ENCODE measurements around the gene RNF220.

DNA sequence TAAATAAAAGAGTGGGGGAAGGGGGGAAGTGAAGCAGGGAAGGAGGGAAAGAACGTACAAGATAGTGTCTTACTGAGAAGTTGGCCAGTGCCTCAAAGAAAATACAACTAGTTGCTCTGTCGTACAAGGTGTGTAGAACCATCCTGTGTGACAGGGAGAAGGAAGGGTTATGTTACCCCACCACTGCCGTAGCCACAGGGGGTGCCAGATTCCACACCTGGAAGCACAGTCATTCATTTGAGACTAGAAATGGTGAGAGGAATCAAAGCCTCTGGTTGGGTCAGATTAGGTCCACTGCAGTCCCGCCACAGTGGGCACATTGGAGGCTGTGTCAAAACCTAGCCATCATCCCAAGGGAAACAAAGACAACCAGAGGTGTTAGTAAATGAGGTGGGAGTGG is 47.3 kb upstream of the RNF220 start:
- TF ChIP-seq, protein P1, sequence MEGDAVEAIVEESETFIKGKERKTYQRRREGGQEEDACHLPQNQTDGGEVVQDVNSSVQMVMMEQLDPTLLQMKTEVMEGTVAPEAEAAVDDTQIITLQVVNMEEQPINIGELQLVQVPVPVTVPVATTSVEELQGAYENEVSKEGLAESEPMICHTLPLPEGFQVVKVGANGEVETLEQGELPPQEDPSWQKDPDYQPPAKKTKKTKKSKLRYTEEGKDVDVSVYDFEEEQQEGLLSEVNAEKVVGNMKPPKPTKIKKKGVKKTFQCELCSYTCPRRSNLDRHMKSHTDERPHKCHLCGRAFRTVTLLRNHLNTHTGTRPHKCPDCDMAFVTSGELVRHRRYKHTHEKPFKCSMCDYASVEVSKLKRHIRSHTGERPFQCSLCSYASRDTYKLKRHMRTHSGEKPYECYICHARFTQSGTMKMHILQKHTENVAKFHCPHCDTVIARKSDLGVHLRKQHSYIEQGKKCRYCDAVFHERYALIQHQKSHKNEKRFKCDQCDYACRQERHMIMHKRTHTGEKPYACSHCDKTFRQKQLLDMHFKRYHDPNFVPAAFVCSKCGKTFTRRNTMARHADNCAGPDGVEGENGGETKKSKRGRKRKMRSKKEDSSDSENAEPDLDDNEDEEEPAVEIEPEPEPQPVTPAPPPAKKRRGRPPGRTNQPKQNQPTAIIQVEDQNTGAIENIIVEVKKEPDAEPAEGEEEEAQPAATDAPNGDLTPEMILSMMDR (conservative IDR thresholded peaks at IDR 0.05; ENCODE audit: low read length), result no peak
- no peak for TF ChIP-seq EZH2phosphoT487 (IDR thresholded peaks at IDR 0.05; ENCODE audit: borderline replicate concordance)
